ENCODE measurements around the gene ARHGAP6. TPM values are rescaled to one million over a fixed set of nuclear protein-coding genes. Genes with fewer than 3 reads are reported as not detected.

Gene ARHGAP6
- polyA plus RNA-seq, 1 donor: 5.1 TPM

DNA sequence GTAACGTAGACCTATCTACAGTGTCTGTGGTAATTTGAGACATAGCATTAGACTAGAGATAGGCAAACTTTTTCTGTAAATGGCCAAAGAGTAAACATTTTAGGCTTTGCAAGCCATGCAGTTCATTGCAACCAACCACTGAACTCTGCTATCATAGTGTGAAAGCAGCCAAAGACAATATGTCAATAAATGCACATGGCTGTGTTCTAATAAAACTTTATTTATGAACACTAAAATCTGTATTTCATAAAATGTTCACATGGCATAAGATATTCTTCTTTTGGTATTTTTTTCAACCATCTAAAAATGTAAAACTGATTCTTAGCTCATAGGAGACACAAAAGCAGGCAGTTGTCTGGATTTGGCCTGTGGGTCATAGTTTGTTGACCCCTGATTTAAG, 251.6 kb downstream of the ARHGAP6 start:
- WGBS (ENCODE audit: insufficient coverage, low lambda C conversion rate): no CpG with 5 or more reads among the region's 1 CpG
- H3K36me3 ChIP-seq (ENCODE audit: control insufficient read depth, insufficient read depth, low read length): no peaks in the 10 kb centered on the region

DNA sequence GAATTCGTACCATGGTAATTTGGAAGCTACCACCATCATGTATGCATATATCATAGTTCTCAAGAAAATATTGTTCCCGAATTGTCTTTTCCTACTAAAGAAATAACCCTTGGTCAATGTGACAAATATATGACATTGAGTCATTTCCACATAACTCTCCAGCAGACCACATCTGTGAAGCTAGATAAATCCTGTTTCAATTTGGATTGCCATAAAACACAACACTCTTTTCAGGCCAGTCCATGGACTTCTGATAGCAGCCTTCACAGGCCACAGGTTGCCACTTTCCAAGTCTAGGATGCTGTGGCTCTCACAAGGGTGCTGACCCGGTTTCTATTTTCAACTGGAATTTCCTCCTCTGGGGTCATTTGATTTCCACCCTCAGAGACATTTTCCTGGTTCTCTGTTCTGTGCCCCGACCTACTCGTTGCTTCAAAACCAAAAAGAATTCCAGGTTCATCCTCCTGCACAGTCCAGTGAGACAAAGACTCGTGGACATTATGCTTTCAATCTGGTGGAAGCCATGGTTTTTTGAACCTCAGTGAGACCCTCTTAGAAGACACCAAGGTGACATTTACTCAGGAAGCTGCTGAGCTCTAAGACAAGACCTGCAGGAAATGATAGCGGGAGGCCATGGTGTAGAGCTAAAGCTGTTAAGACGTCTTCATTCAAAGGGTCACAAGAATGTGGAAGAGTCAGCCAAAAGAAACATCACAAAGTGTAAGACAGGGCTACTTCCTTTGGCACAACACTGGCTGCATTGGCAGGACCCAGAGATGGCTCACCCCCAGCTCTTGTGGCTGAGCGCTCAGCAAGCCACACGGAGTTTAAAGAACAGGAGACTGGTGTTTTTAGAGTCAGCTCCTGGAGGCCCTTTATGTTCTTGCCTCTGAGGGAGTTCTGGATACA, 252.8 kb downstream of the ARHGAP6 start:
- Histone ChIP-seq H3K36me3 (ENCODE audit: control insufficient read depth, insufficient read depth, low read length) (no peaks in the 10 kb centered on the region), H3K9me3 (ENCODE audit: control insufficient read depth, low read depth, low read length) (no peaks in the 10 kb centered on the region), H3K27ac (ENCODE audit: low read length) (no peak overlapping the region), H3K4me3 (ENCODE audit: low read length) (no peak overlapping the region), H3K4me1 (ENCODE audit: control insufficient read depth, insufficient read depth, low read length) (no peaks in the 10 kb centered on the region), H3K27me3 (ENCODE audit: control insufficient read depth, insufficient read depth, low read length) (no peaks in the 10 kb centered on the region)
- no CpG with 5 or more reads among the region's 10 CpGs for WGBS (ENCODE audit: insufficient coverage, low lambda C conversion rate)
- DNase-seq: no peak

More for the DNA sequence above, 251.6 kb downstream of the ARHGAP6 start:
- Histone ChIP-seq H3K27me3 (ENCODE audit: control insufficient read depth, insufficient read depth, low read length) (no peaks in the 10 kb centered on the region), H3K4me1 (ENCODE audit: control insufficient read depth, insufficient read depth, low read length) (no peaks in the 10 kb centered on the region), H3K27ac (ENCODE audit: low read length) (no peak overlapping the region), H3K4me3 (ENCODE audit: low read length) (no peak overlapping the region), H3K9me3 (ENCODE audit: control insufficient read depth, low read depth, low read length) (no peaks in the 10 kb centered on the region)
- no peak for DNase-seq

DNA sequence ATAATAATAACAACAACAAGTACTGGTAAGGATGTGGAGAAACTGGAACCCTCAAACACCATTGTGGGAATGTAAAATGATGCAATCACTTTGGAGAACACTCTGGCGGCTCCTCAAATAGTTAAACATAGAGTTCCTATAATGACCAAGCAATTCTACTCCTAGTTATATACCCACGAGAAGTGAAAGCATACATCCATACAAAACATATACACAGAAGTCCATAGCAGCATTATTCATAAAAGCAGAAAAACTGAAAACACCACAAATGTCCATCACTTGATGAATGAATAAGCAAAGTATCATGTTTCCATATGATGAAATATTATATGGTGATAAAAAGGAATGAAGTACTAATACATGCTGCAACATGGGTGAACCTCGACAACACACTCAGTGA, 255.8 kb downstream of the ARHGAP6 start:
- WGBS (ENCODE audit: insufficient coverage, low lambda C conversion rate): no CpG with 5 or more reads among the region's 3 CpGs
- Histone ChIP-seq H3K27me3 (ENCODE audit: control insufficient read depth, insufficient read depth, low read length) (no peaks in the 10 kb centered on the region), H3K27ac (ENCODE audit: low read length) (no peak overlapping the region), H3K4me1 (ENCODE audit: control insufficient read depth, insufficient read depth, low read length) (no peaks in the 10 kb centered on the region), H3K4me3 (ENCODE audit: low read length) (no peak overlapping the region), H3K9me3 (ENCODE audit: control insufficient read depth, low read depth, low read length) (no peaks in the 10 kb centered on the region), H3K36me3 (ENCODE audit: control insufficient read depth, insufficient read depth, low read length) (no peaks in the 10 kb centered on the region)
- no peak for DNase-seq

DNA sequence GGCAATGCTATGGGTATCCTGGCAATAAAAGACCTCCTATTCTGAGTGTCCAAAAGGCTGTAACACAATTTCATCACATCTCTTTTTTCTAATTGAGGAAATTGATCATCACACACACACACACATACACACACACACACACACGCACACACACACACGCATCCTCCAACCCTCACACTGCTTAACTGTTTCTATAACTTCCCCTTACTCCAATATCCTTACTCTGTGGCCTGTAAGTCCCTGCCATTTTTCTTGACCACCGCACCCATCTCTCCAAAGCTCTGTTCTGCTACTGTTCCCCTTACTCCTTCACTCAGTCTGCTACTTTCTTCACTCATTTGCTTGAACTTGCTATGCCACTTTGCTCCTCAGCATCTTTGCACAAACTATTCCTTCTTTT, 256.9 kb downstream of the ARHGAP6 start:
- no peaks in the 10 kb centered on the region for H3K27me3 ChIP-seq (ENCODE audit: control insufficient read depth, insufficient read depth, low read length)
- DNase-seq: no peak
- 100% methylated on average over 1 of the region's 3 CpGs for WGBS (ENCODE audit: insufficient coverage, low lambda C conversion rate)
- no peaks in the 10 kb centered on the region for H3K36me3 ChIP-seq (ENCODE audit: control insufficient read depth, insufficient read depth, low read length)
- H3K27ac ChIP-seq (ENCODE audit: low read length): no peak overlapping the region
- no peaks in the 10 kb centered on the region for H3K4me1 ChIP-seq (ENCODE audit: control insufficient read depth, insufficient read depth, low read length)
- H3K4me3 ChIP-seq (ENCODE audit: low read length): no peak overlapping the region
- H3K9me3 ChIP-seq (ENCODE audit: control insufficient read depth, low read depth, low read length): no peaks in the 10 kb centered on the region

DNA sequence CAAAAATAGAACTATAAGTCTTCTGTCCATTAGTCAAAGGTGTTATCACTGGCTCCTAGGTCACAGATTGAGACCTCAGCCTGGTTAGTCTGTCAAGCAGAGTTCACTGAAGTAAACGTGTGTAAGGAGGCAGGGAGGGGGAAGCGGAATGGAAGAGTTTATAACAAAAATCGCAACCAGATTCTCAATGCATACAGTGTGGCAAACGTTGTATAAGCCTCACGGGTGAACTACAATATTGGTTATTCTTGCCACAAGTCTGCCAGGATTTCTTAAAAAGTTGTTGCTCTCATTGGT, 257.7 kb downstream of the ARHGAP6 start:
- Histone ChIP-seq H3K4me1 (ENCODE audit: control insufficient read depth, insufficient read depth, low read length) (no peaks in the 10 kb centered on the region), H3K27ac (ENCODE audit: low read length) (no peak overlapping the region), H3K27me3 (ENCODE audit: control insufficient read depth, insufficient read depth, low read length) (no peaks in the 10 kb centered on the region), H3K9me3 (ENCODE audit: control insufficient read depth, low read depth, low read length) (no peaks in the 10 kb centered on the region), H3K4me3 (ENCODE audit: low read length) (no peak overlapping the region), H3K36me3 (ENCODE audit: control insufficient read depth, insufficient read depth, low read length) (no peaks in the 10 kb centered on the region)
- no peak for DNase-seq
- no CpG with 5 or more reads among the region's 5 CpGs for WGBS (ENCODE audit: insufficient coverage, low lambda C conversion rate)

DNA sequence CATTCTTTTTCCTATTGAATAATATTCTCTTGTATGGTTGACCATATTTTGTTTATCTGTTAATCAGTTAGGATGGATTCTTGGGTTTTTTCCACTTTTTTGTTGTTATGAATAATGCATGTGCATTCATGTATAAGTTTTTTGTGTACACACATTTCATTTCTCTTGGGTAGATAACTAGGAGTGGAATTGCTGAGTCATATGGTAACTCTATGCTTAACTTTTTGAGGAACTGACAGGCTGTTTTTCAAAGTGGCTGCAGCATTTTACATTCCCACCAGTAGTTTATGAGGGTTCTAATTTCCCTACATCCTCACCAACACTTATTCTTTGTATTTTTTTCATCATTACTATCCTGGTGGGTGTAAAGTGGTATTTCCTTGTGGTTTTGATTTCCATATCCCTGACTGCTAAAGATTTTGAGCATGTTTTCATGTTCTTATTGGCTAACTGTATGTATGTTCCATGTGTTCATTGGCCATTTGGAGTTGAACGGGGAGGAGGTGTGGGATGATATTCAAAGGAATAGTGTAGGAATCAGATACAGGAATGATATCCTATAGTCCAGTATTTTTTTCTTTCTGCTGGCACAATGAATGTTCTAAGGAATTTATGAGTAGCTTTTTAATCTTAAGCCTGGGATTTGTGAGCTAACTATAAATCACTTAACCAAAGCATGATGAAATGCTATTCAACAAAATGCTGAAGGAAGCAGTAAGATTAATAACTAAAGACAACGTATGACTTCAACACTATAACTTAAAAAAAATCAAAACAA, 258.2 kb downstream of the ARHGAP6 start:
- H3K9me3 ChIP-seq (ENCODE audit: control insufficient read depth, low read depth, low read length): no peaks in the 10 kb centered on the region
- no peaks in the 10 kb centered on the region for H3K27me3 ChIP-seq (ENCODE audit: control insufficient read depth, insufficient read depth, low read length)
- no peaks in the 10 kb centered on the region for H3K36me3 ChIP-seq (ENCODE audit: control insufficient read depth, insufficient read depth, low read length)
- H3K4me3 ChIP-seq (ENCODE audit: low read length): no peak overlapping the region
- WGBS (ENCODE audit: insufficient coverage, low lambda C conversion rate): no CpG with 5 or more reads among the region's 2 CpGs
- no peak overlapping the region for H3K27ac ChIP-seq (ENCODE audit: low read length)
- H3K4me1 ChIP-seq (ENCODE audit: control insufficient read depth, insufficient read depth, low read length): no peaks in the 10 kb centered on the region
- DNase-seq: no peak

DNA sequence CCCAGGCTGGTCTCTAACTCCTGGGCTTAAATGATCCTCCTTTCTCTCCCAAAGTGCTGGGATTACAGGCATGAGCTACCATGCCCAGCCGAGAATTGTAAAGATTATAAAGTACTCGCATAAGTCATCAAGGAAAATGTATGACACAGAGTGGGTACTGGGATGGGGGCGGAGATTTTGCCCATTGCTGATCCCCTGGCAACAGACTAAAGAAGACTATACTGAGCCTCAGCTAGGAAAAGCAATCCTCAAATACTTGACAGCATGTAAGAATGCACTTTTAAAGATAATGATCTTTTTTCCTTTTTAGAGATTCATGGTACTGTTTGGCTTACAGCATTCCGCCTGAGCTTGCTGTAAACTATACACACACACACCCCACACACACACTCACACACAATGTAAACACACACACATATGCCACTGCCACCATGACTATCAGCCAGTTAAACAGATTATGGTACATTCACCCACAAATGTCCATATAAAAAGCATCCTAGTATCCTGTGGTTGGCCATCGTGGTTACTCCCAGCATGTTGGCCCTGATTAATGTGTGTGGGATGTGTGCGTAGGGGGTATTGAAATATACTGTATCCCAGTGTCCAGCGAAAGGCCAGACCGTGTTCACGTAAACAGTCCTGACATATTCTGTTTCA, 259.5 kb downstream of the ARHGAP6 start:
- H3K36me3 ChIP-seq (ENCODE audit: control insufficient read depth, insufficient read depth, low read length): no peaks in the 10 kb centered on the region
- DNase-seq: no peak
- no peak overlapping the region for H3K4me3 ChIP-seq (ENCODE audit: low read length)
- no peaks in the 10 kb centered on the region for H3K27me3 ChIP-seq (ENCODE audit: control insufficient read depth, insufficient read depth, low read length)
- no peaks in the 10 kb centered on the region for H3K9me3 ChIP-seq (ENCODE audit: control insufficient read depth, low read depth, low read length)
- H3K4me1 ChIP-seq (ENCODE audit: control insufficient read depth, insufficient read depth, low read length): no peaks in the 10 kb centered on the region
- whole genome bisulfite sequencing (ENCODE audit: insufficient coverage, low lambda C conversion rate): no CpG with 5 or more reads among the region's 9 CpGs
- H3K27ac ChIP-seq (ENCODE audit: low read length): no peak overlapping the region

DNA sequence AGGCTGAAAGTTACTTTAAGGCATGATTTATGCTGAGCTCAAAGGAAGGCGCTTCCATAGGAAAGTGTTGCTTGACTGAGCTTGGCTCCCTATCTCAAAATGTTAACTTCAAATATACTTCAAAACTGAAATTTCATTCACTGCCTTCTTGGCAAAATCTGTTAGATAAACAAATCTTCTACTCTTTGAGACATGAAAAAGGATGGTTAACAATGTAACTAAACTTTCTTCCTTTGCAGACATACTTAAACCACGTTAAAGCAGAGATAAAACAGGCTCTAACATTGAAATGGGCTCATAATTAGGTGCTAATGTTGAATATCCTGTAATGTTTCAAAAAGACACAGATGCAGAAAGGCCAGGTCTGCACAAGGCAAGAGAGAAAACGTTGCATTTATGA, 262.1 kb downstream of the ARHGAP6 start:
- DNase-seq: no peak
- H3K4me3 ChIP-seq (ENCODE audit: low read length): no peak overlapping the region
- H3K27ac ChIP-seq (ENCODE audit: low read length): no peak overlapping the region
- no peaks in the 10 kb centered on the region for H3K9me3 ChIP-seq (ENCODE audit: control insufficient read depth, low read depth, low read length)
- H3K36me3 ChIP-seq (ENCODE audit: control insufficient read depth, insufficient read depth, low read length): no peaks in the 10 kb centered on the region
- H3K4me1 ChIP-seq (ENCODE audit: control insufficient read depth, insufficient read depth, low read length): no peaks in the 10 kb centered on the region
- no CpG with 5 or more reads among the region's 3 CpGs for WGBS (ENCODE audit: insufficient coverage, low lambda C conversion rate)
- H3K27me3 ChIP-seq (ENCODE audit: control insufficient read depth, insufficient read depth, low read length): no peaks in the 10 kb centered on the region

DNA sequence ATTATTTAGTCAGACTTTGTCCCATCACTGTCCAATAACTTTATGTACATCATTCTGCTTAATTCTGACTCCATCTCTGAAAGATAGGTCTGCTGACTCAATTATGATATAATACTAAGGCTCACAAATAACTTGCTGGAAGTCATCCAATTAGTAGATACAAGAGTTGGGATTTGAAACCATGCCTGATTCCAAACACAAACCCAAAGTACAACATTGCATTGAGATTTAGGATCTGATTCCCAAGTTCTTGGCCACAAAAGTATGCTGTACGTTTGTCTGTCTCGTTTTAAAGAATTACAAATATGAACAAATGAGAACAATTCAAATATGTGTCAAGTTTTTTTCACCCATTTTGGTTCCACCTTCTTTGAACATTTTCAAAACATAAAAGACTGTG, 263.8 kb downstream of the ARHGAP6 start:
- no peak for DNase-seq
- no peak overlapping the region for H3K27ac ChIP-seq (ENCODE audit: low read length)
- no peak overlapping the region for H3K4me3 ChIP-seq (ENCODE audit: low read length)
- no peaks in the 10 kb centered on the region for H3K27me3 ChIP-seq (ENCODE audit: control insufficient read depth, insufficient read depth, low read length)
- WGBS (ENCODE audit: insufficient coverage, low lambda C conversion rate): 90% methylated on average over 2 of the region's 2 CpGs
- no peaks in the 10 kb centered on the region for H3K4me1 ChIP-seq (ENCODE audit: control insufficient read depth, insufficient read depth, low read length)
- no peaks in the 10 kb centered on the region for H3K9me3 ChIP-seq (ENCODE audit: control insufficient read depth, low read depth, low read length)
- H3K36me3 ChIP-seq (ENCODE audit: control insufficient read depth, insufficient read depth, low read length): no peaks in the 10 kb centered on the region

DNA sequence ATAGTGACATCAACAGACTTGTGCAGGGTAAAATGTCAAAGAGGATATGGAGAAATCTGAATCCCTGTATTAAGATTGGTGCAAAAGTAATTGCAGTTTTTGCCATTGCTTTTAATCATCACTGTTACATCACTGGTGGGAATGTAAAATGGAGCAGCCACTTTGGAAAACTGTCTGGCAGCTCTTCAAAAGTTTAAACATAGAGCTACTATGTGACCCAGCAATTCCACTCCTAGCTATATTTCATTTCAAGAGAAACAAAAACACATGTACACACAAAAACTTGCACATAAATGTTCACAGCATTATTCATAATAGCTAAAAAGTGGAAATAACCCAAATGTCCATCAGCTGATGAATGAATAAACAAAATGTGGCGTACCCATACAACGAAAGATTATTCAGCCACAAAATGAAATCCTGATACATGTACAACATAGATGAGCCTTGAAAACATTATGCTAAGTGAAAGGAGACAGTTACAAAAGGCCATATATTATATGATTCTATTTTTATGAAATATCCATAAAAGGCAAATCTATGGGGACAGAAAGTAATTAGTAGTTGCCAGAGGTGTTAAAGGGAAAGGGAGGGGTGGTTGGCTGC, 266.1 kb downstream of the ARHGAP6 start:
- no peak overlapping the region for H3K27ac ChIP-seq (ENCODE audit: low read length)
- no peaks in the 10 kb centered on the region for H3K27me3 ChIP-seq (ENCODE audit: control insufficient read depth, insufficient read depth, low read length)
- DNase-seq: no peak
- no peaks in the 10 kb centered on the region for H3K36me3 ChIP-seq (ENCODE audit: control insufficient read depth, insufficient read depth, low read length)
- H3K4me1 ChIP-seq (ENCODE audit: control insufficient read depth, insufficient read depth, low read length): no peaks in the 10 kb centered on the region
- no peaks in the 10 kb centered on the region for H3K9me3 ChIP-seq (ENCODE audit: control insufficient read depth, low read depth, low read length)
- no CpG with 5 or more reads among the region's 2 CpGs for WGBS (ENCODE audit: insufficient coverage, low lambda C conversion rate)
- no peak overlapping the region for H3K4me3 ChIP-seq (ENCODE audit: low read length)

All from large intestine (tissue), 3 donors.